ENCODE results near the gene CYP26A1.

GRCh38 chr10:93030409-93030808 is 43.3 kb upstream of the CYP26A1 start:
- TF ChIP-seq CTCF (IDR thresholded peaks at IDR 0.05) (no peak), EP300 (IDR thresholded peaks at IDR 0.05) (no peak), POLR2AphosphoS5 (IDR thresholded peaks at IDR 0.05) (peak; percentile 31), POLR2A (IDR thresholded peaks at IDR 0.05) (no peak)
